Stomach (tissue), 4 donors: ENCODE results near the gene SH3BGR.

ENCODE experiments used
- POLR2A ChIP-seq, 4 donors: fragments of 450-650 bp; IDR thresholded peaks; one replicate each; pipeline ENCODE4 v1.6.1; 2016; ENCODE audit warnings: antibody characterized with exemption in 4 of 4, control low read depth in 2 of 4, mild to moderate bottlenecking in 1 of 4, moderate library complexity in 1 of 4
- POLR2AphosphoS5 ChIP-seq, 3 donors: sonication (generic); formaldehyde crosslinking; IDR thresholded peaks; one replicate each; pipeline ENCODE4 v1.6.1; 2016; ENCODE audit warnings: antibody characterized with exemption in 3 of 3
- TF ChIP-seq, protein P1 (sequence below), 7 experiments: fragments of 450-650 bp in 4 of 7; fragments of 200-600 bp in 3 of 7; sonication (generic) in 3 of 7; IDR thresholded peaks; one replicate each; pipeline ENCODE4 v1.5.1; 2016 to 2019; ENCODE audit warnings: antibody characterized with exemption in 7 of 7, control low read depth in 2 of 7, mild to moderate bottlenecking in 1 of 7

DNA sequence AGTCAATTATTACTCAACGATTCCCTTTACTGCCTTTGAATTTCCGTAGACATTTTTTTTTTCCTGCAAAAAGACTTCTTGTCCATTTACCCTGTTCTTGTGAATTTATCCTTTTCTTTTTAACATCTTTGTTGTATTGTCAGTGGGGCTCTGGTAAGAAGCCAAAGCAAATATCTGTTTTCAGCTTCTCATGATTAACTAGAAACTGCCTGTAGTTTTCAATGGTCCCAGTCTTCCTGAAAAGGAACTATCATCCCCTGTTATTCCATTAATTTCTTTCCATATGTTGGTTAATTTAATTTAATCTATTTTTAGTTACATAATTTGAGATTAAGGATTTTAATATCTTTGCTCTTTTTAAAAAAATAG, 28.0 kb downstream of the SH3BGR start:
- TF ChIP-seq, protein P1, sequence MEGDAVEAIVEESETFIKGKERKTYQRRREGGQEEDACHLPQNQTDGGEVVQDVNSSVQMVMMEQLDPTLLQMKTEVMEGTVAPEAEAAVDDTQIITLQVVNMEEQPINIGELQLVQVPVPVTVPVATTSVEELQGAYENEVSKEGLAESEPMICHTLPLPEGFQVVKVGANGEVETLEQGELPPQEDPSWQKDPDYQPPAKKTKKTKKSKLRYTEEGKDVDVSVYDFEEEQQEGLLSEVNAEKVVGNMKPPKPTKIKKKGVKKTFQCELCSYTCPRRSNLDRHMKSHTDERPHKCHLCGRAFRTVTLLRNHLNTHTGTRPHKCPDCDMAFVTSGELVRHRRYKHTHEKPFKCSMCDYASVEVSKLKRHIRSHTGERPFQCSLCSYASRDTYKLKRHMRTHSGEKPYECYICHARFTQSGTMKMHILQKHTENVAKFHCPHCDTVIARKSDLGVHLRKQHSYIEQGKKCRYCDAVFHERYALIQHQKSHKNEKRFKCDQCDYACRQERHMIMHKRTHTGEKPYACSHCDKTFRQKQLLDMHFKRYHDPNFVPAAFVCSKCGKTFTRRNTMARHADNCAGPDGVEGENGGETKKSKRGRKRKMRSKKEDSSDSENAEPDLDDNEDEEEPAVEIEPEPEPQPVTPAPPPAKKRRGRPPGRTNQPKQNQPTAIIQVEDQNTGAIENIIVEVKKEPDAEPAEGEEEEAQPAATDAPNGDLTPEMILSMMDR (IDR thresholded peaks at IDR 0.05): no peak
- TF ChIP-seq POLR2A (IDR thresholded peaks at IDR 0.05) (no peak), POLR2AphosphoS5 (IDR thresholded peaks at IDR 0.05) (no peak)
